H1 (cell line): ENCODE measurements around the gene MYOM1. TPM values are rescaled to one million over a fixed set of nuclear protein-coding genes. Genes with fewer than 3 reads are reported as not detected.

Source experiments
- CTCF ChIA-PET: fragments of 300-600 bp; sonication (Branson Sonifier 250); formaldehyde crosslinking; loops from one replicate; lab custom pipeline; 2021; ENCODE audit not compliant: partially characterized antibody; lab: Charles Lee
- POLR2A ChIA-PET: fragments of 300-600 bp; sonication (Branson Sonifier 250); formaldehyde crosslinking; loops from one replicate; lab custom pipeline; 2021; ENCODE audit warnings: inconsistent platforms; ENCODE audit not compliant: partially characterized antibody; lab: Charles Lee
- DNase-seq, 2 experiments: peaks; one replicate each; pipeline versions ENCODE4 v3.0.0 to v3.0.0-alpha.2; 2010 to 2022; ENCODE audit warnings: low spot score in 2 of 2, low read depth in 1 of 2, mixed read lengths in 1 of 2
- FAIRE-seq: peaks from 2 replicates; lab custom pipeline; 2011; peaks lifted over from hg19 to GRCh38; lab: Jason Lieb, UNC
- H2AFZ ChIP-seq: 2 replicates; pipeline ENCODE4 v1.8.1; 2012; ENCODE audit warnings: low read length, inconsistent platforms
- H2AK5ac ChIP-seq: 2 replicates; pipeline ENCODE4 v1.6.1; 2013; ENCODE audit warnings: low read depth, low read length
- H2BK120ac ChIP-seq: replicated peaks from 2 replicates; pipeline ENCODE3; 2013; ENCODE audit warnings: low read depth, low read length, inconsistent platforms
- H2BK12ac ChIP-seq: 2 replicates; pipeline ENCODE4 v1.6.1; 2013; ENCODE audit warnings: low read depth, low read length
- H2BK15ac ChIP-seq: 2 replicates; pipeline ENCODE4 v1.6.1; 2013; ENCODE audit warnings: low read length
- H2BK20ac ChIP-seq: 2 replicates; pipeline ENCODE4 v1.6.1; 2013; ENCODE audit warnings: low read length
- H2BK5ac ChIP-seq: 2 replicates; pipeline ENCODE4 v1.6.1; 2013; ENCODE audit warnings: low read depth, low read length
- H3K14ac ChIP-seq: 2 replicates; pipeline ENCODE4 v1.6.1; 2013; ENCODE audit warnings: inconsistent platforms; ENCODE audit not compliant: insufficient read length
- H3K18ac ChIP-seq: 2 replicates; pipeline ENCODE4 v1.6.1; 2013; ENCODE audit warnings: low read length; ENCODE audit errors: extremely low read depth
- H3K23ac ChIP-seq: 2 replicates; pipeline ENCODE4 v1.6.1; 2013; ENCODE audit warnings: inconsistent platforms; ENCODE audit not compliant: insufficient read length
- H3K23me2 ChIP-seq: 2 replicates; pipeline ENCODE4 v1.6.1; 2013; ENCODE audit warnings: low read depth, low read length
- H3K27ac ChIP-seq: 2 replicates; pipeline ENCODE4 v1.6.1; 2011; ENCODE audit warnings: low read depth, low read length, inconsistent platforms
- H3K27me3 ChIP-seq, 4 experiments: replicated peaks in 1 of 4; 1 replicate in 1 of 4; 2 replicates in 3 of 4; pipeline versions ENCODE4 v1.6.1 to v1.8.1; 2011 to 2013; ENCODE audit warnings: low read length in 3 of 4, mild to moderate bottlenecking in 3 of 4, inconsistent platforms in 2 of 4, mixed read lengths in 2 of 4, moderate library complexity in 1 of 4; ENCODE audit not compliant: control insufficient read depth in 3 of 4, insufficient read depth in 3 of 4; ENCODE audit errors: extremely low read depth in 1 of 4
- H3K36me3 ChIP-seq, 4 experiments: 2 replicates each; pipeline versions ENCODE4 v1.6.1 to v1.8.1; 2011 to 2013; ENCODE audit warnings: mild to moderate bottlenecking in 4 of 4, low read length in 3 of 4, moderate library complexity in 2 of 4, control low read depth in 1 of 4, inconsistent platforms in 1 of 4; ENCODE audit not compliant: insufficient read depth in 4 of 4, control insufficient read depth in 2 of 4
- H3K4ac ChIP-seq: replicated peaks from 2 replicates; pipeline ENCODE3; 2013; ENCODE audit warnings: low read length, low read depth, mixed read lengths, inconsistent platforms; ENCODE audit not compliant: insufficient read length
- H3K4me1 ChIP-seq, 4 experiments: replicated peaks in 1 of 4; 1 replicate in 1 of 4; 2 replicates in 3 of 4; pipeline versions ENCODE4 v1.6.1 to v1.8.1; 2011 to 2013; ENCODE audit warnings: low read length in 3 of 4, inconsistent platforms in 2 of 4, mixed read lengths in 1 of 4; ENCODE audit not compliant: insufficient read depth in 4 of 4, control insufficient read depth in 3 of 4
- H3K4me2 ChIP-seq, 2 experiments: 2 replicates each; pipeline versions ENCODE4 v1.6.1 to v1.8.1; 2011 to 2013; ENCODE audit warnings: low read depth in 2 of 2, low read length in 2 of 2, control low read depth in 1 of 2, inconsistent platforms in 1 of 2, mild to moderate bottlenecking in 1 of 2; ENCODE audit not compliant: insufficient read depth in 1 of 2
- H3K4me3 ChIP-seq, 4 experiments: fragments of 200-600, 300-600 bp in 1 of 4; sonication (generic), shearing (Covaris generic), sonication (Bioruptor Twin) in 1 of 4; 2 replicates each; pipeline versions ENCODE4 v1.5.1 to v1.8.1; 2011 to 2016; ENCODE audit warnings: low read length in 4 of 4, low read depth in 3 of 4, control low read depth in 2 of 4, inconsistent platforms in 2 of 4, mild to moderate bottlenecking in 2 of 4, mixed read lengths in 1 of 4, moderate library complexity in 1 of 4; ENCODE audit not compliant: insufficient read depth in 2 of 4; ENCODE audit errors: extremely low read depth in 1 of 4
- H3K56ac ChIP-seq: replicated peaks from 2 replicates; pipeline ENCODE3; 2013; ENCODE audit warnings: low read depth, mild to moderate bottlenecking, mixed read lengths, low read length, inconsistent platforms; ENCODE audit not compliant: insufficient read length
- H3K79me1 ChIP-seq: 2 replicates; pipeline ENCODE4 v1.6.1; 2013; ENCODE audit warnings: low read depth, low read length, control low read depth
- H3K79me2 ChIP-seq, 2 experiments: 2 replicates each; pipeline versions ENCODE4 v1.6.1 to v1.8.1; 2012 to 2013; ENCODE audit warnings: low read length in 2 of 2, mild to moderate bottlenecking in 2 of 2, inconsistent platforms in 1 of 2; ENCODE audit not compliant: insufficient read depth in 2 of 2, control insufficient read depth in 1 of 2
- H3K9ac ChIP-seq, 4 experiments: replicated peaks in 1 of 4; 1 replicate in 1 of 4; 2 replicates in 3 of 4; pipeline versions ENCODE4 v1.6.1 to v1.8.1; 2011 to 2013; ENCODE audit warnings: low read depth in 3 of 4, low read length in 3 of 4, control low read depth in 2 of 4, mild to moderate bottlenecking in 2 of 4, moderate library complexity in 2 of 4, inconsistent platforms in 1 of 4; ENCODE audit errors: extremely low read depth in 1 of 4
- H3K9me3 ChIP-seq, 2 experiments: 2 replicates each; pipeline versions ENCODE4 v1.6.1 to v1.8.1; 2012 to 2013; ENCODE audit warnings: mild to moderate bottlenecking in 2 of 2, moderate library complexity in 2 of 2, control low read depth in 1 of 2, inconsistent platforms in 1 of 2, low read depth in 1 of 2, low read length in 1 of 2, mixed read lengths in 1 of 2; ENCODE audit not compliant: insufficient read depth in 2 of 2
- H4K20me1 ChIP-seq, 2 experiments: replicated peaks in 1 of 2; 2 replicates each; pipeline versions ENCODE3 to v1.8.1; 2011 to 2013; ENCODE audit warnings: inconsistent platforms in 2 of 2, low read length in 2 of 2, mild to moderate bottlenecking in 1 of 2; ENCODE audit not compliant: insufficient read depth in 2 of 2, control insufficient read depth in 1 of 2
- H4K5ac ChIP-seq: 2 replicates; pipeline ENCODE4 v1.6.1; 2013; ENCODE audit warnings: low read length, low read depth, mixed read lengths, inconsistent platforms; ENCODE audit not compliant: insufficient read length
- H4K8ac ChIP-seq: 2 replicates; pipeline ENCODE4 v1.8.0; 2013; ENCODE audit warnings: mild to moderate bottlenecking, moderate library complexity, low read length, inconsistent platforms; ENCODE audit not compliant: insufficient read depth; ENCODE audit errors: extremely low read depth
- H4K91ac ChIP-seq: replicated peaks from 2 replicates; pipeline ENCODE3; 2013; ENCODE audit warnings: low read length, mixed read lengths, inconsistent platforms; ENCODE audit not compliant: insufficient read length
- ATF3 ChIP-seq: IDR thresholded peaks from 2 replicates; pipeline ENCODE4 v1.6.1; 2011; ENCODE audit warnings: low read depth, mild to moderate bottlenecking, low read length; ENCODE audit not compliant: insufficient read depth
- BACH1 ChIP-seq: IDR thresholded peaks from 2 replicates; pipeline ENCODE4 v1.6.1; 2012; ENCODE audit warnings: low read length, improper control_type of control experiment
- CHD2 ChIP-seq: IDR thresholded peaks from 2 replicates; pipeline ENCODE4 v1.6.1; 2012; ENCODE audit warnings: low read length, improper control_type of control experiment
- EP300 ChIP-seq, 2 experiments: IDR thresholded peaks; 1 replicate in 1 of 2; 2 replicates in 1 of 2; pipeline ENCODE4 v1.6.1; 2011 to 2012; ENCODE audit warnings: low read depth in 2 of 2, low read length in 2 of 2, mild to moderate bottlenecking in 2 of 2, borderline replicate concordance in 1 of 2, inconsistent platforms in 1 of 2, moderate library complexity in 1 of 2
- GTF2F1 ChIP-seq: IDR thresholded peaks from 2 replicates; pipeline ENCODE4 v1.6.1; 2012; ENCODE audit warnings: low read depth, low read length, improper control_type of control experiment, borderline replicate concordance
- MAX ChIP-seq: IDR thresholded peaks from 2 replicates; pipeline ENCODE4 v1.6.1; 2012; ENCODE audit warnings: inconsistent platforms
- POLR2AphosphoS5 ChIP-seq: IDR thresholded peaks from 2 replicates; pipeline ENCODE4 v1.6.1; 2011; ENCODE audit warnings: low read depth, low read length
- POU5F1 ChIP-seq: IDR thresholded peaks from 2 replicates; pipeline ENCODE4 v1.6.1; 2011; ENCODE audit warnings: low read depth, mild to moderate bottlenecking, low read length, moderate library complexity
- SAP30 ChIP-seq: fragments of 300-600 bp; sonication (generic); IDR thresholded peaks from 2 replicates; pipeline ENCODE4 v1.7.1; 2012; ENCODE audit warnings: low read length, moderate library complexity, mild to moderate bottlenecking, inconsistent platforms; ENCODE audit not compliant: insufficient read depth, insufficient replicate concordance
- TEAD4 ChIP-seq: IDR thresholded peaks from 2 replicates; pipeline ENCODE4 v1.6.1; 2012; ENCODE audit warnings: low read depth, low read length, inconsistent platforms, mixed read lengths
- USF2 ChIP-seq: IDR thresholded peaks from 2 replicates; pipeline ENCODE4 v1.6.1; 2011; ENCODE audit warnings: low read length, improper control_type of control experiment
- WGBS, 2 experiments: shearing (Covaris generic) in 1 of 2; methylation state at CpG; one replicate each; pipeline versions ENCODE4 v1.1.6 to v1.1.7; 2013 to 2015; ENCODE audit warnings: low lambda C conversion rate in 2 of 2, mixed read lengths in 2 of 2, inconsistent platforms in 1 of 2, low coverage in 1 of 2, missing lambda C conversion rate in 1 of 2; ENCODE audit not compliant: insufficient replicate concordance in 2 of 2, insufficient coverage in 1 of 2, insufficient read length in 1 of 2; ENCODE audit errors: extremely low coverage in 1 of 2, missing lambda C conversion rate in 1 of 2; 5-methylcytosine and 5-hydroxymethylcytosine counted together
- polyA plus RNA-seq, 7 experiments: library from polyadenylated mRNA; depleted of rRNA in 3 of 7; stranded (reverse) in 5 of 7; unstranded in 2 of 7; fragments of >200 nt in 5 of 7; fragments of 200-250 nt in 2 of 7; gene quantifications; 1 replicate in 5 of 7; 2 replicates in 1 of 7; 4 replicates in 1 of 7; pipeline versions ENCODE4 v1.2.1 to v1.2.3, GENCODE V29; 2011 to 2013; ENCODE audit warnings: missing spikeins in 2 of 7, mixed read lengths in 2 of 7
- total RNA-seq: library from RNA; stranded (reverse); fragmentation: NEBNext Ultra II Directional; extraction: Animal tissue kit (Norgen Biotek cat#: 25700); gene quantifications from 2 replicates; pipeline ENCODE4 v1.2.1, GENCODE V29; 2021

MYOM1 gene
- total and polyA plus RNA-seq, 2 of the 8 experiments (the other 6 are each of a cell fraction or from before 2014, with no cell fraction given) = 0.06 to 0.32 TPM

GRCh38 chr18:3219241-3219630, 532 bp downstream of the MYOM1 start:
- POLR2A ChIA-PET = interaction anchor here (0.8 to 1.2 kb wide), 2 partner anchors 11 to 28 kb away, joined by 3 read pairs; no protein-coding TSS in a partner anchor
- no peak for FAIRE-seq

More at GRCh38 chr18:3219241-3219630, 532 bp downstream of the MYOM1 start:
- H2BK15ac ChIP-seq = no peak overlapping the region
- no peak overlapping the region for H3K56ac ChIP-seq
- no peak overlapping the region for H3K4me2 ChIP-seq
- no peak overlapping the region for H3K9ac ChIP-seq
- H3K18ac ChIP-seq = no peak overlapping the region
- no peak for TF ChIP-seq ATF3
- no peak for TF ChIP-seq SAP30
- no peak for TF ChIP-seq POU5F1
- no peak for TF ChIP-seq USF2
- TF ChIP-seq MAX = no peak
- no peak for TF ChIP-seq CHD2
- TF ChIP-seq POLR2AphosphoS5 = no peak
- TF ChIP-seq TEAD4 = no peak
- no peak for TF ChIP-seq GTF2F1
- TF ChIP-seq EP300 (IDR thresholded peaks at IDR 0.05; ENCODE audit: borderline replicate concordance in 1 of 2, low read depth in 2 of 2, low read length in 2 of 2) = no peak
- TF ChIP-seq BACH1 = no peak
- TF ChIP-seq, all 59 proteins: peak for 0
- no peak for DNase-seq
- Histone ChIP-seq H2BK120ac (no peak overlapping the region), H3K23me2 (no peaks in the 10 kb centered on the region), H3K79me1 (no peaks in the 10 kb centered on the region), H4K91ac (no peak overlapping the region), H2AFZ (0 out of 2 replicates have a peak overlapping the region, but pooled peaks have one; percentile 4), H4K8ac (no peak overlapping the region), H2BK12ac (no peak overlapping the region), H2AK5ac (no peak overlapping the region), H3K27ac (no peak overlapping the region), H2BK5ac (no peak overlapping the region), H4K5ac (no peak overlapping the region), H3K4ac (no peak overlapping the region), H3K27me3 (no peaks in the 10 kb centered on the region), H3K79me2 (no peaks in the 10 kb centered on the region), H3K23ac (no peak overlapping the region), H3K9me3 (no peaks in the 10 kb centered on the region; a peak in 1 of 4 replicates), H3K14ac (no peak overlapping the region), H3K4me1 (peaks cover 0 to 4% (median under 1%) of the 10 kb centered on the region in 4 experiments; a peak in 1 of 7 replicates), H4K20me1 (no peaks in the 10 kb centered on the region), H2BK20ac (no peak overlapping the region), H3K36me3 (no peaks in the 10 kb centered on the region), H3K4me3 (no peak overlapping the region)
- WGBS, 2 experiments = 81% methylated on average over 8 of the region's 8 CpGs; no CpG with 5 or more reads in 1 of the 2 experiments
- CTCF ChIA-PET = interaction anchor here (0.8 to 1.6 kb wide), 5 partner anchors 15 to 272 kb away, joined by 3 to 7 read pairs (median 4); no protein-coding TSS in a partner anchor
